ENCODE measurements around the gene THEM4. TPM values are rescaled to one million over a fixed set of nuclear protein-coding genes. Genes with fewer than 3 reads are reported as not detected.
"Not testable (repeated sequence)": the region's sequence is repeated elsewhere in the genome, so short reads cannot be mapped to it uniquely, and the experiment has no call there.

The THEM4 gene
- total RNA-seq, 1 experiment from 2014 or later = 15.4 TPM

GRCh38 chr1:151867321-151867720 is 42.0 kb downstream of the THEM4 start:
- 0 out of 2 replicates have a peak, but pooled peaks cover 4% of the 10 kb centered on the region for H3K4me1 ChIP-seq
- H3K9me3 ChIP-seq (replicated peaks) = no peaks in the 10 kb centered on the region
- H3K36me3 ChIP-seq = no peaks in the 10 kb centered on the region
- DNase-seq = no peak
- H3K27me3 ChIP-seq = no peaks in the 10 kb centered on the region
- no peak overlapping the region for H3K27ac ChIP-seq
- no peak overlapping the region for H3K4me3 ChIP-seq

GRCh38 chr1:151864411-151864810 is 44.9 kb downstream of the THEM4 start:
- no peaks in the 10 kb centered on the region for H3K36me3 ChIP-seq
- H3K27me3 ChIP-seq = no peaks in the 10 kb centered on the region

DNA sequence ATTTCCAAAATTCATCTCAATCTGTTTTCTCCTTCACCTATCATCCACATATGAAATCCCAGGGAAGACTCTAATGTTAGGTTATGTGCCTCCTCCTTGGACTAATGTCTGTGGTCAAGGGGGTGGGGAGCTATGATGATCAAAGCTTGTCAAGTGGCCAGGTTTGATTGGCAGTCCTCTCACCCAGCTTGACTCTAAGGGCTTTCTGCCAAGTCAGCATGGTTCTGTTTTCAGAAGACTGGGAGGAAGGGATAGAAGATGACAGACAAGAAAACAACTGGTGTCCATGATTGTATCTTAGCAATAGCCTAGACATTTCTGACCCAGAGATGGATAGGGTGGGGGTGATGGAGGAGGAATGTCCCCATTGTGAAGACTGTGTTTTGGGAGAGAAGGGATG is 46.7 kb downstream of the THEM4 start:
- no peaks in the 10 kb centered on the region for H3K36me3 ChIP-seq
- DNase-seq = no peak
- H3K9me3 ChIP-seq (replicated peaks) = no peaks in the 10 kb centered on the region
- H3K4me1 ChIP-seq = no peaks in the 10 kb centered on the region
- H3K27me3 ChIP-seq = no peaks in the 10 kb centered on the region
- H3K27ac ChIP-seq = no peak overlapping the region
- no peak overlapping the region for H3K4me3 ChIP-seq

More at GRCh38 chr1:151864411-151864810, 44.9 kb downstream of the THEM4 start:
- Histone ChIP-seq H3K9me3 (replicated peaks) (no peaks in the 10 kb centered on the region), H3K4me1 (0 out of 2 replicates have a peak, but pooled peaks cover 4% of the 10 kb centered on the region), H3K4me3 (no peak overlapping the region), H3K27ac (no peak overlapping the region)
- no peak for DNase-seq

DNA sequence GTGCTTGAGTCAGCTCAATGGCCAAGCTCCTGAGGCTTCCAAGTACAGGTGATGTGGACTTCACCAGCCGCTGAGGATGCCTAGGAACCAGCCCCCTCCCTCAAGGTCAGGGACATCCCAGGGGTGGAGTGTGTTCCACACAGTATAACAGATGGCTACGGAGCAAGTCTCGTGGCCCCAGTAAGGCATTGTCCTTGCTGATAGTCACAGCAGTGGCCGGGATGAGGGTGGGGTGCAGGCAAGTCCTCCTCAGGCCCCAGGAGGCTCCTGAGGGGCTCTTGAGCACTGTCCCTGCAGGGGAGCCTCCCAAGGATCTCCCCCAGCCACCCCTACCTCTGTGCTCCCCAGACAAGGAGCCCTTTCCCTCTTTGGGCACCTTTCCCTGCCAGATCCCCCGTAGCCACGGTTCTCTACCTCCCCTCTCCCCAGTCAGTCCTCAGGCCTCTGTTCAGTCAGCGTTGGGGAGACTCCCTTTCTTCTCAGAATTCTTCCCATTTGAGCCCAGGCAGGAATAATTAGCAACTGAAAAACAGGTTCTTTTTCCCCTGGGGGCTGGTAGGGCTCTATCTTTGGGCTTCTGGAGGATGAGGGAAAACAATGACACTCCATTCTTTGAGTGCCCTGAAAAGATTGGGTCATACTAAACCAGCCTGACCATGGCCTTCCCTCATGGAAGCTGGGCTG is 48.7 kb downstream of the THEM4 start:
- Histone ChIP-seq H3K9me3 (replicated peaks) (no peaks in the 10 kb centered on the region), H3K4me1 (no peaks in the 10 kb centered on the region), H3K27me3 (no peaks in the 10 kb centered on the region), H3K27ac (no peak overlapping the region), H3K4me3 (no peak overlapping the region), H3K36me3 (no peaks in the 10 kb centered on the region)
- no peak for DNase-seq

- DNase-seq = no peak
- Histone ChIP-seq H3K36me3 (no peaks in the 10 kb centered on the region), H3K4me1 (no peaks in the 10 kb centered on the region), H3K4me3 (no peak overlapping the region), H3K9me3 (replicated peaks) (no peaks in the 10 kb centered on the region), H3K27ac (no peak overlapping the region), H3K27me3 (no peaks in the 10 kb centered on the region)
Observed at GRCh38 chr1:151859891-151860293, 49.4 kb downstream of the THEM4 start.

DNA sequence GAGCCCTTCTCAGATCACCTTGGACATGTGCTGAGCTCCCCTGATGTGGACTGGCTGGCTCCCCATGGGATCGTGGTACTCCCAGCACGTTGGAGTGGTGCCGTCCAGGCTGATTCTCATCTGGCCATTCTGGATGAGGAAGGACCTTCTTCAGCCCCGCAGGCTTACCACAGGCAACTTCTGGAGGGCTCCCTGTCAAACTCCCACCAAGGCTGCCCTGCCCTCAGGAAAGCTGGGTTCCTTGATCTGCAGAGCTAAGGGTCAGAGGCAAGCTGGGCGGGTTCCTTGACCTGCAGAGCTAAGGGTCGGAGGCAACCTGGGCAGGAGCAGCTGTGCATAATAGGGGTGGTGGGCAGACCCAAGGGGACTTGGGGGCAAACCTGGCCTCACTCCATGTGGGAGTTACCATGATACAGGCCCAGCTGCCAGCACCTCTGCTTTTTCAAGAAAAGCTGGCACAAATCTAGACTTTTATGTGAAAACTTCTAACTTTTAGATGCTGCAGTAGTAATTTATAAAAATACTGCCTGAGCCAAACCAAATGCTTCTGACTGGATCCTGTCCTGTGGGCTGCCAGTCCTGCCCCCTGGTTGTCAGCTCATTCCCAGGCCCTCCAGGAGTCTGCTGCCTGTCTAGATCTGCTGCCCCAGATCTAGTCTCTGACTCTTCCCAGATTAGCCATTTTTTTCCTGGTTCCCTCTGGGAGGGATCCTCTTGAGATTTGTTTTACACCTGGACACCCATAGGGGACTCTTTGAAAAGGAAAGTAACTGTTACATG is 50.2 kb downstream of the THEM4 start:
- DNase-seq = no peak
- H3K36me3 ChIP-seq = no peaks in the 10 kb centered on the region
- H3K4me3 ChIP-seq = no peak overlapping the region
- H3K9me3 ChIP-seq (replicated peaks) = no peaks in the 10 kb centered on the region
- no peaks in the 10 kb centered on the region for H3K4me1 ChIP-seq
- no peaks in the 10 kb centered on the region for H3K27me3 ChIP-seq
- no peak overlapping the region for H3K27ac ChIP-seq

GRCh38 chr1:151858030-151858746 is 51.1 kb downstream of the THEM4 start:
- Histone ChIP-seq H3K4me1 (no peaks in the 10 kb centered on the region), H3K27ac (no peak overlapping the region), H3K27me3 (no peaks in the 10 kb centered on the region), H3K4me3 (no peak overlapping the region), H3K9me3 (replicated peaks) (no peaks in the 10 kb centered on the region), H3K36me3 (no peaks in the 10 kb centered on the region)
- no peak for DNase-seq

- no peaks in the 10 kb centered on the region for H3K4me1 ChIP-seq
- H3K27me3 ChIP-seq = no peaks in the 10 kb centered on the region
- DNase-seq = no peak
- H3K4me3 ChIP-seq = no peak overlapping the region
- H3K9me3 ChIP-seq (replicated peaks) = no peaks in the 10 kb centered on the region
- no peak overlapping the region for H3K27ac ChIP-seq
- H3K36me3 ChIP-seq = no peaks in the 10 kb centered on the region
Observed at GRCh38 chr1:151855933-151856332, 53.4 kb downstream of the THEM4 start.

DNA sequence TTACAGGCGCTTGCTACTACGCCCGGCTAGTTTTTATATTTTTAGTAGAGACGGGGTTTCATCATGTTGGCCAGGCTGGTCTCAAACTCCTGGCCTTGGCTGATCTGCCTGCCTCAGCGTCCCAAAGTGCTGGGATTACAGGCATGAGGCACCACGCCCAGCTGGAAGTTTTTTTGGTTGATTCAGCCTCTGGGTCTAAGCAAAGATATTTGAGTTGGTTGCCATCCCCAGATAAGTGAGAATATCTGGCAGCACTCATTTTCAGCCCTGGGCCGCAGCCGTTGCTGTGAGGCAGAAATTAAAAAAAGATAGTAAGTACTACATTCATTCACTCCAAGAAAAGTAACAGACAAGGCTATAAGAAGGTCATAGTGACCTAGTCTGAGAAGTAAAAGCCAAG is 53.8 kb downstream of the THEM4 start:
- H3K36me3 ChIP-seq; H3K4me1 ChIP-seq; H3K4me3 ChIP-seq; H3K9me3 ChIP-seq (replicated peaks); DNase-seq; H3K27me3 ChIP-seq; H3K27ac ChIP-seq: not testable (repeated sequence)

- H3K9me3 ChIP-seq (replicated peaks) = no peaks in the 10 kb centered on the region
Observed at GRCh38 chr1:151854658-151855057, 54.7 kb downstream of the THEM4 start.

DNA sequence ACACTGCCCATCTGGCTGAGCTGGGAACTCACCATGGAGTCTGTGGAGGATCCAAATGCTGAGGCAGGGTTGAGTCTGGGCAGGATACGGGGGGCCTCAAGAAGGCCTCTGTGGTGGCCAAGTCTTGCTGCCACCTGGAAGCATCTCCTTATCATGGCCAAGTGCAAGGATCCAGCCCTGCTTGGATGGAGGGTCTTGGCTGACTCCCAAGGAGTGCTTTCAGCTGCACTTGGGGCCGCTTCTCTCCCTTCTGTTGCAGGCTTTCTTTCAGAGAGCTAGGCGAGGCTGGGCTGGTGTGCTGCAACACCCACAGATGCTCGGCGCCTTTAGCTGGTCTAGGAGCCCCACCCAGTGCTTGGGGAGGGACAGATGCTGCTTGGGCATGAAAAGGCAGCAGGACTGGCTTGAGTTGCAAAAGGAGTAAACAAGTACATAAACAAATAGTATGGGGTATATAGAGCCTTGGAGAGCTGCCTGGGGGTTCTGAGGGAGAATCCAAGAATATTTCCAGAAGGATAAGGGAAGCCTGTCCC is 55.8 kb downstream of the THEM4 start, which contains the start of gene THEM5:
TSS of gene THEM5 (minus strand) at position 302 of the 533 bp plus-strand sequence. CDS start at position 155, 147 bp downstream.
- Histone ChIP-seq H3K36me3 (no peaks in the 10 kb centered on the region), H3K4me3 (no peak within 1 kb of the TSS), H3K27me3 (no peaks in the 10 kb centered on the region), H3K4me1 (peaks cover 6% of the 10 kb centered on the region), H3K9me3 (replicated peaks) (no peaks in the 10 kb centered on the region), H3K27ac (no peak within 1 kb of the TSS)
- DNase-seq = no peak

More at GRCh38 chr1:151854658-151855057, 54.7 kb downstream of the THEM4 start:
- Histone ChIP-seq H3K27me3 (no peaks in the 10 kb centered on the region), H3K4me1 (no peaks in the 10 kb centered on the region), H3K27ac (no peak overlapping the region), H3K4me3 (no peak overlapping the region), H3K36me3 (no peaks in the 10 kb centered on the region)
- DNase-seq = no peak

- no peak overlapping the region for H3K4me3 ChIP-seq
- no peaks in the 10 kb centered on the region for H3K9me3 ChIP-seq (replicated peaks)
- H3K27me3 ChIP-seq = no peaks in the 10 kb centered on the region
- no peaks in the 10 kb centered on the region for H3K36me3 ChIP-seq
- H3K4me1 ChIP-seq = peaks cover 12% of the 10 kb centered on the region
- DNase-seq = no peak
- H3K27ac ChIP-seq = no peak overlapping the region
Observed at GRCh38 chr1:151852733-151853132, 56.6 kb downstream of the THEM4 start.

DNA sequence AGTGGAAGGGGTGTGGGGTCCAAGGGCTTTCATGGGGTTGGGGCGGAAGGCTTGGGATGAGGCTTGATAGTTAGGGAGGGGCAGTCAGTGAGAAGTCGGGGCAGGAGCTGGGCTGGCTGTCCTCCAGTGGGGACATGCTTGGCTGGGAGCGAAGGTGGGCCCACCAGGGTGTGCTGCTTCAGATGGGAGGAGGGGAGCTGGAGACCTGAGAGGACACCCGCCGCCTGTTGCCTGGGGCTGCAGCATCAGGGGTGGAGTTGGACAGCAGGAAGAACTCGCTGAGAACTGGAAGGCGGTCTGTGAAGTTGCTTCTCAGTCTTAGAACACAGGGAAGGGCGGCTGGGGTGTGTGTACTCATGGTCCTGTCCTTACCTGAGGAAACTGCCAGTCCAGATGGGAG is 57.4 kb downstream of the THEM4 start:
- H3K4me3 ChIP-seq = no peak overlapping the region
- H3K4me1 ChIP-seq = peaks cover 13% of the 10 kb centered on the region
- H3K27ac ChIP-seq = no peak overlapping the region
- no peak for DNase-seq
- no peaks in the 10 kb centered on the region for H3K27me3 ChIP-seq
- H3K9me3 ChIP-seq (replicated peaks) = no peaks in the 10 kb centered on the region
- no peaks in the 10 kb centered on the region for H3K36me3 ChIP-seq

DNA sequence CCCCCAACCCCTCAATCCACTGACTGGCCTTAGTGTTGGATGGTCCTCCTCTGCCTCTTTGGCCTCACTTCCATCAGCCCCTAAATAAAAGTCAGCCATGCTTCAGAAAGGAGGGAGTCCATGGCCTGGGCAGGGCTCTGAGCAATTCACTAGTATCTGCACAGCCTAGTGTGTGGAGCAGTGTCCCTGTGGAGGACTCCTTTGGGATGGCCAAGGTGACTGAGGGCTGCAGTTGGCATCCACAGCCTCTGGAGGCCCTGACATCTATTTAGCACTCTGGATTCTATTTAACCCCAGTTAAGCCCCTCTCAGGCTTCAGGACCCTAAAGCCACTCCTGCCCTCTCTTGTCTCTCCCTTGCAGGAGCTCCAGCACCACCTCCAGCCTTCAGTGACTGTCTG is 59.4 kb downstream of the THEM4 start:
- no peak for DNase-seq
- Histone ChIP-seq H3K36me3 (no peaks in the 10 kb centered on the region), H3K27me3 (no peaks in the 10 kb centered on the region), H3K9me3 (replicated peaks) (no peaks in the 10 kb centered on the region), H3K4me1 (peaks cover 18% of the 10 kb centered on the region), H3K27ac (no peak overlapping the region), H3K4me3 (no peak overlapping the region)

GRCh38 chr1:151849126-151849525 is 60.2 kb downstream of the THEM4 start:
- Histone ChIP-seq H3K36me3 (no peaks in the 10 kb centered on the region), H3K9me3 (replicated peaks) (no peaks in the 10 kb centered on the region), H3K4me3 (no peak overlapping the region), H3K27me3 (no peaks in the 10 kb centered on the region), H3K4me1 (peaks cover 18% of the 10 kb centered on the region), H3K27ac (no peak overlapping the region)
- no peak for DNase-seq
